Mammary microvascular endothelial cell (primary cell): ENCODE results near the gene TMEM235. TPM values are rescaled to one million over a fixed set of nuclear protein-coding genes. Genes with fewer than 3 reads are reported as not detected.

ENCODE experiments used
- total RNA-seq: library from RNA; depleted of rRNA; stranded (reverse); fragments of >200 nt; gene quantifications from 2 replicates; pipeline ENCODE4 v1.2.3, GENCODE V29; 2015

Gene TMEM235
- not detected in 2 replicates for total RNA-seq

GRCh38 chr17:78230996-78231935, at the start of gene TMEM235:
TMEM235 (plus strand) TSS chr17:78231631; CDS start chr17:78232024, 393 bp downstream.

GRCh38 chr17:78186692-78187595, 44.5 kb upstream of the TMEM235 start, which contains the start of the genes AFMID and TK1:
AFMID (plus strand) TSS chr17:78187362; CDS start chr17:78187371, 9 bp downstream.
TK1 (minus strand) TSS chr17:78187052; CDS start chr17:78186994, 58 bp downstream.

GRCh38 chr17:78214016-78214705, 17.3 kb upstream of the TMEM235 start, which contains the start of gene BIRC5:
BIRC5 (plus strand) TSS chr17:78214253; CDS start chr17:78214317, 64 bp downstream.

Other genes starting within 250 kb of the TMEM235 start
- gene TMC6, start 102.9 kb upstream of the TMEM235 start, total RNA-seq, result 35.5 and 43.2 TPM in 2 replicates
- 0.07 and 0.30 TPM in 2 replicates for gene TMC8, start 100.9 kb upstream of the TMEM235 start, total RNA-seq
- not detected in 2 replicates for gene C17orf99, start 85.2 kb upstream of the TMEM235 start, total RNA-seq
- gene SYNGR2, start 63.0 kb upstream of the TMEM235 start, total RNA-seq, result 42.8 and 57.6 TPM in 2 replicates
- gene TK1, start 44.6 kb upstream of the TMEM235 start, total RNA-seq, result 174 and 189 TPM in 2 replicates
- gene AFMID, start 44.3 kb upstream of the TMEM235 start, total RNA-seq, result 31.2 and 36.0 TPM in 2 replicates
- gene BIRC5, start 17.4 kb upstream of the TMEM235 start, total RNA-seq, result 68.9 and 105 TPM in 2 replicates
- gene SOCS3, start 128.4 kb downstream of the TMEM235 start, total RNA-seq, result 42.1 and 42.4 TPM in 2 replicates
- gene PGS1, start 147.0 kb downstream of the TMEM235 start, total RNA-seq, result 25.2 and 27.6 TPM in 2 replicates